PC-3 (cell line): Measurements from ENCODE around the gene ADAMTS13. TPM values are rescaled to one million over a fixed set of nuclear protein-coding genes. Genes with fewer than 3 reads are reported as not detected.

Source experiments
- ATAC-seq: fragments of 200-7000 bp; cut with Tn5 transposase; 2 replicates; pipeline ENCODE4 v1.9.1; 2020; ENCODE audit warnings: mild to moderate bottlenecking, moderate library complexity
- BruUV-seq: library from RNA; stranded (reverse); fragments of 400-500 nt; replicated peaks from 2 replicates; lab custom pipeline; 2021; lab: Mats Ljungman, UMichigan
- CTCF ChIA-PET: fragments of 300-600 bp; sonication (Branson Sonifier 250); formaldehyde crosslinking; loops from one replicate; lab custom pipeline; 2022; ENCODE audit warnings: antibody characterized with exemption; lab: Charles Lee
- POLR2A ChIA-PET: fragments of 300-600 bp; sonication (Branson Sonifier 250); formaldehyde crosslinking; loops from one replicate; lab custom pipeline; 2022; ENCODE audit warnings: antibody characterized with exemption; ENCODE audit not compliant: unreplicated experiment; lab: Charles Lee
- DNase-seq: peaks from one replicate; pipeline ENCODE4 v3.0.0-alpha.2; 2015
- H2AFZ ChIP-seq: fragments of 300-600 bp; sonication (generic); 2 replicates; pipeline ENCODE4 v1.6.0; 2016; ENCODE audit warnings: antibody characterized with exemption, low read length
- H3F3A ChIP-seq: fragments of 300-600 bp; sonication (generic); one replicate; pipeline ENCODE4 v1.6.0; 2017; ENCODE audit warnings: antibody characterized with exemption, low read length, control low read depth, mild to moderate bottlenecking; ENCODE audit not compliant: unreplicated experiment
- H3K27ac ChIP-seq: fragments of 300-600 bp; sonication (generic); 2 replicates; pipeline ENCODE4 v1.5.1; 2016; ENCODE audit warnings: mild to moderate bottlenecking, low read length
- H3K27me3 ChIP-seq: fragments of 300-600 bp; sonication (generic); 2 replicates; pipeline ENCODE4 v1.6.1; 2016; ENCODE audit warnings: low read length, mixed read lengths
- H3K36me3 ChIP-seq: fragments of 300-600 bp; sonication (generic); 2 replicates; pipeline ENCODE4 v1.6.1; 2016; ENCODE audit warnings: low read depth, mixed run types, low read length, mixed read lengths
- H3K4me1 ChIP-seq: fragments of 300-600 bp; sonication (generic); 2 replicates; pipeline ENCODE4 v1.5.1; 2016; ENCODE audit warnings: low read length; ENCODE audit not compliant: insufficient read depth
- H3K4me2 ChIP-seq: fragments of 300-600 bp; sonication (generic); 2 replicates; pipeline ENCODE4 v1.6.0; 2016; ENCODE audit warnings: low read length
- H3K4me3 ChIP-seq: fragments of 300-600 bp; sonication (generic); 2 replicates; pipeline ENCODE4 v1.5.1; 2016; ENCODE audit warnings: mild to moderate bottlenecking, low read length, mixed read lengths
- H3K79me2 ChIP-seq: fragments of 300-600 bp; sonication (generic); 2 replicates; pipeline ENCODE4 v1.6.1; 2017; ENCODE audit warnings: low read length, mixed read lengths
- H3K9ac ChIP-seq: fragments of 300-600 bp; sonication (generic); 2 replicates; pipeline ENCODE4 v1.6.0; 2016; ENCODE audit warnings: mild to moderate bottlenecking, low read length
- H3K9me2 ChIP-seq: fragments of 300-600 bp; sonication (generic); replicated peaks from 2 replicates; pipeline ENCODE4 v1.6.1; 2016; ENCODE audit warnings: mixed run types, low read length, mixed read lengths
- H3K9me3 ChIP-seq: fragments of 300-600 bp; sonication (generic); 2 replicates; pipeline ENCODE4 v1.6.1; 2016; ENCODE audit warnings: low read length, mixed read lengths
- H4K20me1 ChIP-seq: fragments of 300-600 bp; sonication (generic); 2 replicates; pipeline ENCODE4 v1.6.1; 2016; ENCODE audit warnings: low read length, mixed read lengths
- EZH2 ChIP-seq: fragments of 300-600 bp; sonication (generic); IDR thresholded peaks from one replicate; pipeline ENCODE4 v1.6.1; 2017; ENCODE audit warnings: antibody characterized with exemption, mild to moderate bottlenecking, low read length; ENCODE audit not compliant: unreplicated experiment
- EZH2phosphoT487 ChIP-seq: fragments of 300-600 bp; sonication (generic); IDR thresholded peaks from 2 replicates; pipeline ENCODE4 v1.6.1; 2018; ENCODE audit warnings: mild to moderate bottlenecking, antibody characterized with exemption, low read length, borderline replicate concordance
- intact Hi-C: fragments of 100-400 bp; cut with micrococcal nuclease; formaldehyde crosslinking; loops from 2 replicates; pipeline ENCODE4 v1.9.0; 2023
- total RNA-seq: library from RNA; depleted of rRNA; stranded (reverse); fragments of >200 nt; gene quantifications from 2 replicates; pipeline ENCODE4 v1.2.3, GENCODE V29; 2014
- TF ChIP-seq, protein P1 (sequence below): fragments of 300-600 bp; sonication (generic); conservative IDR thresholded peaks from 2 replicates; pipeline ENCODE4 v1.5.1; 2017; ENCODE audit warnings: antibody characterized with exemption, low read depth, mild to moderate bottlenecking, low read length

Gene ADAMTS13
- total RNA-seq, 1 experiment from 2014 or later: 0.95 TPM

DNA sequence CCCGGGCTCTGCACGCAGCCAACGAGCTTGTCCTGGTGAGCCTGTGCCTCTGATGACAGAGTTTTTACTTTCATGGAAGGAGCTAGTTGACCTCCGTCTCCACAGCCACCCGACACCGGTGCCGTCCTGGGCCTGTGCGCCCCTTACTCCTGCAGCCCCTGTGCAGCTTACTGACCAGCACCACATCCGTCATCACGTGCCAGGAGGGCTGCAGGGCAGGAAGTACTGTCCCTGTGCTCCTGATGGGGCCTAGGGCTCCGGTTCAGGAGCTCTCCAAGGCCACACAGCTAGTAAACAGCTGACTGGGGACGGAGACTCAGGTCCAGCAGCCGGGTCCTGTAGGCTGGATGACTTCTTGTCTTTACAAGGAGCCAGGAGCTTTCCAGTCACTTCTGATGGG is 35.8 kb upstream of the ADAMTS13 start:
- ChIA-PET CTCF (no interaction called here), POLR2A (no interaction called here)
- Histone ChIP-seq H3K4me1 (no peaks in the 10 kb centered on the region), H3K79me2 (no peaks in the 10 kb centered on the region), H3K9ac (no peak overlapping the region), H3K9me2 (no peaks in the 10 kb centered on the region), H3K9me3 (no peaks in the 10 kb centered on the region), H3K36me3 (no peaks in the 10 kb centered on the region), H3K4me3 (no peak overlapping the region), H3K4me2 (no peak overlapping the region), H4K20me1 (no peaks in the 10 kb centered on the region), H2AFZ (no peak overlapping the region), H3K27ac (no peak overlapping the region), H3F3A (no peaks in the 10 kb centered on the region), H3K27me3 (no peaks in the 10 kb centered on the region)
- DNase-seq (no peak), ATAC-seq (no peak)
- TF ChIP-seq, protein P1, sequence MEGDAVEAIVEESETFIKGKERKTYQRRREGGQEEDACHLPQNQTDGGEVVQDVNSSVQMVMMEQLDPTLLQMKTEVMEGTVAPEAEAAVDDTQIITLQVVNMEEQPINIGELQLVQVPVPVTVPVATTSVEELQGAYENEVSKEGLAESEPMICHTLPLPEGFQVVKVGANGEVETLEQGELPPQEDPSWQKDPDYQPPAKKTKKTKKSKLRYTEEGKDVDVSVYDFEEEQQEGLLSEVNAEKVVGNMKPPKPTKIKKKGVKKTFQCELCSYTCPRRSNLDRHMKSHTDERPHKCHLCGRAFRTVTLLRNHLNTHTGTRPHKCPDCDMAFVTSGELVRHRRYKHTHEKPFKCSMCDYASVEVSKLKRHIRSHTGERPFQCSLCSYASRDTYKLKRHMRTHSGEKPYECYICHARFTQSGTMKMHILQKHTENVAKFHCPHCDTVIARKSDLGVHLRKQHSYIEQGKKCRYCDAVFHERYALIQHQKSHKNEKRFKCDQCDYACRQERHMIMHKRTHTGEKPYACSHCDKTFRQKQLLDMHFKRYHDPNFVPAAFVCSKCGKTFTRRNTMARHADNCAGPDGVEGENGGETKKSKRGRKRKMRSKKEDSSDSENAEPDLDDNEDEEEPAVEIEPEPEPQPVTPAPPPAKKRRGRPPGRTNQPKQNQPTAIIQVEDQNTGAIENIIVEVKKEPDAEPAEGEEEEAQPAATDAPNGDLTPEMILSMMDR: no peak
- TF ChIP-seq EZH2 (no peak), EZH2phosphoT487 (no peak)
- no TSS peak for BruUV-seq
- intact Hi-C loops: no loop called here

DNA sequence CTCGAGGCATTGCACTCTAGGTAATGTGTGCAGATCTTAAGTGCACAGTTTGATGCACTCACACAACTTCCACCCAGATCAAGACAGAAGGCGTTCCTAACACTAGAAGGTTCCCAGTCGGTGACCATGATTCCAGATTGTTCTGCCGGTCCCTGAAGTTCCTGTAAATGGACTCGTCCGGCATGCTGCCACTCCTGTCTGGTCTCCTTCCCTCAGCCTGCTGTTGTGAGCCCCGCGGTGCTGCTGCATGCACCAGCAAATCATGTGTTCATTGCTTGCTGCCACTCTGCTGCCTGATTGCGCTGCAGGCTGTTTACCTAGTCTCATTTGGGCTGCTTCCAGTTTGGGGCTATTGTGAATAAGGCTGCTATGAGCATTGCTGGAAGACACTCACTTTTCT is 34.5 kb upstream of the ADAMTS13 start:
- Histone ChIP-seq H3K9me2 (no peaks in the 10 kb centered on the region), H4K20me1 (no peaks in the 10 kb centered on the region), H2AFZ (no peak overlapping the region), H3K9ac (no peak overlapping the region), H3K79me2 (no peaks in the 10 kb centered on the region), H3F3A (no peaks in the 10 kb centered on the region), H3K36me3 (no peaks in the 10 kb centered on the region), H3K27me3 (no peaks in the 10 kb centered on the region), H3K27ac (no peak overlapping the region), H3K4me2 (no peak overlapping the region), H3K4me1 (no peaks in the 10 kb centered on the region), H3K9me3 (no peaks in the 10 kb centered on the region), H3K4me3 (no peak overlapping the region)
- BruUV-seq: no TSS peak
- DNase-seq (no peak), ATAC-seq (no peak)
- TF ChIP-seq EZH2phosphoT487: no peak
- TF ChIP-seq, protein P1: no peak
- TF ChIP-seq EZH2: no peak
- intact Hi-C loops: no loop called here
- CTCF ChIA-PET: no interaction called here
- POLR2A ChIA-PET: no interaction called here

DNA sequence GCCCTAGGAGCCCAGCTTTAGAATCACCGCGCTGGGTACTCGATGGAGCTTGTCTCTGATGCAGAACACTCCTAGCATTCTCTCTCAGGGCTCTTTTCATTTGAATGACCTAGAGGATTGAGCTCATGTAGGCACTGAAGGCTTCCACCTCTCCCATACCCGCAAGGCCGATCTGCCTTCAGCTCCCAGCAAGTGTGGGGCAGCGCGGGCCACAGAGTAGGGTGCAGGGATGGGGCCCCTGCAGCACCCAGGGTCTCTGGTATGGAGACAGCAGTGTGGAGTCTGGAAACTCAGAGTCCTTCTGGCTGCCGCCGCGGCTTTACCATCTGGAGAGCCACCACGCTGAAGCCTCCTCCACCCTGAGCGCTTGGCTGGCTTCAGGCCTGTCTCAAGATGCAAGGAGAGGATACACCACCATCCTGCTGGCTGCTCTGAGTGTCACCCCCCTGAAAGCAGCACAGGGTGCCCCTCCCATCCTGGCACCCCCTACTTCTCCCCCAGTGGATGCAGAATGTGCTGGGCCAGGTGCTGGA is 33.1 kb upstream of the ADAMTS13 start:
- CTCF ChIA-PET: no interaction called here
- TF ChIP-seq EZH2phosphoT487 (no peak), EZH2 (no peak)
- TF ChIP-seq, protein P1: no peak

More for the DNA sequence above, 33.1 kb upstream of the ADAMTS13 start:
- H2AFZ ChIP-seq: no peak overlapping the region
- H3K27ac ChIP-seq: no peak overlapping the region
- H3K9me2 ChIP-seq: no peaks in the 10 kb centered on the region
- no peaks in the 10 kb centered on the region for H3F3A ChIP-seq
- no peaks in the 10 kb centered on the region for H4K20me1 ChIP-seq
- intact Hi-C loops: no loop called here
- no peak overlapping the region for H3K4me3 ChIP-seq
- no peaks in the 10 kb centered on the region for H3K9me3 ChIP-seq
- POLR2A ChIA-PET: no interaction called here
- ATAC-seq (no peak), DNase-seq (no peak)
- no peaks in the 10 kb centered on the region for H3K27me3 ChIP-seq
- no peaks in the 10 kb centered on the region for H3K36me3 ChIP-seq
- no peak overlapping the region for H3K9ac ChIP-seq
- no peaks in the 10 kb centered on the region for H3K79me2 ChIP-seq
- no TSS peak for BruUV-seq
- H3K4me2 ChIP-seq: no peak overlapping the region
- no peaks in the 10 kb centered on the region for H3K4me1 ChIP-seq
